ENCODE data around the gene ARHGAP10.

Gene ARHGAP10

GRCh38 chr4:147821555-147821954 lies 89.7 kb downstream of the ARHGAP10 start:
- TF ChIP-seq, protein P1, sequence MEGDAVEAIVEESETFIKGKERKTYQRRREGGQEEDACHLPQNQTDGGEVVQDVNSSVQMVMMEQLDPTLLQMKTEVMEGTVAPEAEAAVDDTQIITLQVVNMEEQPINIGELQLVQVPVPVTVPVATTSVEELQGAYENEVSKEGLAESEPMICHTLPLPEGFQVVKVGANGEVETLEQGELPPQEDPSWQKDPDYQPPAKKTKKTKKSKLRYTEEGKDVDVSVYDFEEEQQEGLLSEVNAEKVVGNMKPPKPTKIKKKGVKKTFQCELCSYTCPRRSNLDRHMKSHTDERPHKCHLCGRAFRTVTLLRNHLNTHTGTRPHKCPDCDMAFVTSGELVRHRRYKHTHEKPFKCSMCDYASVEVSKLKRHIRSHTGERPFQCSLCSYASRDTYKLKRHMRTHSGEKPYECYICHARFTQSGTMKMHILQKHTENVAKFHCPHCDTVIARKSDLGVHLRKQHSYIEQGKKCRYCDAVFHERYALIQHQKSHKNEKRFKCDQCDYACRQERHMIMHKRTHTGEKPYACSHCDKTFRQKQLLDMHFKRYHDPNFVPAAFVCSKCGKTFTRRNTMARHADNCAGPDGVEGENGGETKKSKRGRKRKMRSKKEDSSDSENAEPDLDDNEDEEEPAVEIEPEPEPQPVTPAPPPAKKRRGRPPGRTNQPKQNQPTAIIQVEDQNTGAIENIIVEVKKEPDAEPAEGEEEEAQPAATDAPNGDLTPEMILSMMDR (IDR thresholded peaks at IDR 0.05; ENCODE audit: borderline replicate concordance, insufficient read depth, low read depth, low read length): no peak

DNA sequence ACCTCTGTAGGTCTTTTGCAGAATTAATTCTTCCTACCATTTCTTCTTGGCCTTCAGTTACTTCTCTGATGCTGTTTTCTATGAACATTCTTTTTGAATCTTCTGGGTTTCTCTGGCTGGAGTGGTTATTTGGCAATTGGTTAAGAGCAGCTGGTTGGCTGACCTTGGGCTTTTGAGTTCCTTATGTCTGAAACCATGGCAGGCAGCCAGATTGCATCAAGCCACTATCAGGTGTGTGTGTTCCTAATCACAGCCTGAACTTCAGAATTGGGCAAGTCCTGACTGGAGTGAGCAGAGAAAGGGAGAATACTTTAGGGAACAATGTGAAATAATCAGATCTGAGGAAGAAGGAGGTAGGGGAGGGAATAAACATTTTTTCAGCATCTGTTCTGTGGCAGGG lies 90.2 kb downstream of the ARHGAP10 start:
- no peak overlapping the region for H3K4me3 ChIP-seq (ENCODE audit: low read depth, low read length)
- TF ChIP-seq, protein P1 (IDR thresholded peaks at IDR 0.05; ENCODE audit: borderline replicate concordance, insufficient read depth, low read depth, low read length): no peak

More at GRCh38 chr4:147821555-147821954, 89.7 kb downstream of the ARHGAP10 start:
- H3K4me3 ChIP-seq (ENCODE audit: low read depth, low read length): no peak overlapping the region

- no peak overlapping the region for H3K4me3 ChIP-seq (ENCODE audit: low read depth, low read length)
- TF ChIP-seq, protein P1 (IDR thresholded peaks at IDR 0.05; ENCODE audit: borderline replicate concordance, insufficient read depth, low read depth, low read length): no peak
Measured at GRCh38 chr4:147823130-147823529, 91.2 kb downstream of the ARHGAP10 start.

GRCh38 chr4:147824316-147824715 lies 92.4 kb downstream of the ARHGAP10 start:
- TF ChIP-seq, protein P1 (IDR thresholded peaks at IDR 0.05; ENCODE audit: borderline replicate concordance, insufficient read depth, low read depth, low read length): no peak
- H3K4me3 ChIP-seq (ENCODE audit: low read depth, low read length): no peak overlapping the region

DNA sequence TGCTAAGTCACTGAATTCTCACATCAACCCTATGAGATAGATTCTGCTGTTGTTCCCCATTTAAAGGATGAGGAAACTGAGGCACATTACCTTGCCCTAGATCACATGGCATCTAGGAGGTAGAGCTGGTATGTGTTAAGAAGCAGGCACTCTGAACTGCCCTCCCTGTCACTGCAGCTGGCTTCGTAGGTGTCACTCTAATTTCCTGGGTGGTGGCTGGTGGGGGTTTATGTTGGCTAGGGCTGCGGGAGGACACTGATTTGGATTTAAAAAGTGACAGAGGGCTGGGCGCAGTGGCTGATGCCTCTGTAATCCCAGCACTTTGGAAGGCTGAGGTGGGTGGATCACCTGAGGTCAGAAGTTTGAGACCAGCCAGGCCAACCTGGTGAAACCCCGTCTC lies 93.0 kb downstream of the ARHGAP10 start:
- no peak overlapping the region for H3K4me3 ChIP-seq (ENCODE audit: low read depth, low read length)
- TF ChIP-seq, protein P1 (IDR thresholded peaks at IDR 0.05; ENCODE audit: borderline replicate concordance, insufficient read depth, low read depth, low read length): no peak

GRCh38 chr4:147825451-147826287 lies 93.8 kb downstream of the ARHGAP10 start:
- TF ChIP-seq, protein P1 (IDR thresholded peaks at IDR 0.05; ENCODE audit: borderline replicate concordance, insufficient read depth, low read depth, low read length): no peak
- no peak overlapping the region for H3K4me3 ChIP-seq (ENCODE audit: low read depth, low read length)

DNA sequence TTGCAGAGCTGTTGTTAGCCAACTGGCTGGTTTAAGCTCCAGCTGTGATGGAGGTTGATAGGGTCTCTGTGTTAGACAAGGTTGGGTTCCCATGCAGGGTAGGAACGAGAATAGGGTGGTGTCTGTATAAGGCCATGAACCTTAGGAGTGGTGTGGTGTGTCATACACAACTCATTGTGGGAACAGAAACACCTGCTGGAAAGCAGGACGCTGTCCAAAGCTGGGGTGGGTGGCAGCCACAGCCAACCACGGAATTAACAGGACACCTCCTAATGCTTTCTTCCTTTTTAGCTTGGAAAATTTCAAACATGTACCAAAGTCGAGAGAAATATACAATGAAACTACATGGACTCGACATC lies 94.4 kb downstream of the ARHGAP10 start:
- TF ChIP-seq, protein P1 (IDR thresholded peaks at IDR 0.05; ENCODE audit: borderline replicate concordance, insufficient read depth, low read depth, low read length): no peak
- H3K4me3 ChIP-seq (ENCODE audit: low read depth, low read length): no peak overlapping the region

Data from GM12875 (cell line).